Endothelial cell of umbilical vein (primary cell): ENCODE measurements around the gene ZNF407. TPM values are rescaled to one million over a fixed set of nuclear protein-coding genes. Genes with fewer than 3 reads are reported as not detected.

Experiments used
- BruUV-seq: library from RNA; stranded (reverse); fragments of 400-500 nt; replicated peaks from 2 replicates; lab custom pipeline; 2021; lab: Mats Ljungman, UMichigan
- CTCF ChIA-PET: fragments of 300-600, 350-600 bp; sonication (Branson Sonifier 250); formaldehyde crosslinking; loops from one replicate; lab custom pipeline; 2021; ENCODE audit warnings: antibody characterized with exemption, inconsistent platforms; lab: Charles Lee
- POLR2A ChIA-PET: fragments of 300-600, 350-600 bp; sonication (Branson Sonifier 250); formaldehyde crosslinking; loops from one replicate; lab custom pipeline; 2021; ENCODE audit warnings: antibody characterized with exemption, inconsistent platforms; lab: Charles Lee
- DNase-seq: peaks from one replicate; pipeline ENCODE4 v3.0.0-alpha.2; 2011; ENCODE audit warnings: low read depth, low spot score
- FAIRE-seq: peaks from 2 replicates; lab custom pipeline; 2011; peaks lifted over from hg19 to GRCh38; lab: Jason Lieb, UNC
- H2AFZ ChIP-seq: 2 replicates; pipeline ENCODE4 v1.6.0; 2012; ENCODE audit warnings: low read depth, low read length, control low read depth, inconsistent platforms
- H3K27ac ChIP-seq: 2 replicates; pipeline ENCODE4 v1.5.1; 2011; ENCODE audit warnings: low read depth, mild to moderate bottlenecking, control low read depth, low read length, moderate library complexity; ENCODE audit not compliant: insufficient read depth
- H3K27me3 ChIP-seq, 2 experiments: 2 replicates each; pipeline versions ENCODE4 v1.6.0 to v1.6.1; 2011; ENCODE audit warnings: low read length in 2 of 2, mixed read lengths in 1 of 2; ENCODE audit not compliant: control insufficient read depth in 2 of 2, insufficient read depth in 2 of 2
- H3K36me3 ChIP-seq, 2 experiments: 2 replicates in 1 of 2; 3 replicates in 1 of 2; pipeline ENCODE4 v1.5.1; 2011; ENCODE audit warnings: low read length in 2 of 2, mild to moderate bottlenecking in 1 of 2, moderate library complexity in 1 of 2; ENCODE audit not compliant: control insufficient read depth in 2 of 2, insufficient read depth in 2 of 2; ENCODE audit errors: extremely low read depth in 1 of 2
- H3K4me1 ChIP-seq: 3 replicates; pipeline ENCODE4 v1.5.1; 2011; ENCODE audit warnings: mild to moderate bottlenecking, low read length; ENCODE audit not compliant: control insufficient read depth, insufficient read depth; ENCODE audit errors: extremely low read depth
- H3K4me2 ChIP-seq: 2 replicates; pipeline ENCODE4 v1.6.1; 2011; ENCODE audit warnings: low read length, control low read depth, mixed read lengths; ENCODE audit not compliant: insufficient read depth
- H3K4me3 ChIP-seq, 3 experiments: fragments of 200-600 bp in 1 of 3; sonication (generic), shearing (Covaris generic) in 1 of 3; replicated peaks in 1 of 3; 2 replicates each; pipeline ENCODE4 v1.5.1; 2011 to 2016; ENCODE audit warnings: control low read depth in 3 of 3, low read length in 3 of 3, mild to moderate bottlenecking in 2 of 3, inconsistent platforms in 1 of 3, low read depth in 1 of 3, moderate library complexity in 1 of 3; ENCODE audit not compliant: insufficient read depth in 1 of 3
- H3K79me2 ChIP-seq: 2 replicates; pipeline ENCODE4 v1.6.0; 2012; ENCODE audit warnings: low read length, inconsistent platforms; ENCODE audit not compliant: control insufficient read depth, insufficient read depth
- H3K9ac ChIP-seq: replicated peaks from 2 replicates; pipeline ENCODE3; 2011; ENCODE audit warnings: low read length, control low read depth; ENCODE audit not compliant: insufficient read depth; ENCODE audit errors: extremely low read depth
- H3K9me1 ChIP-seq: replicated peaks from 3 replicates; pipeline ENCODE4 v1.6.0; 2011; ENCODE audit warnings: mild to moderate bottlenecking, low read length; ENCODE audit not compliant: control insufficient read depth, insufficient read depth; ENCODE audit errors: extremely low read depth
- H3K9me3 ChIP-seq: replicated peaks from 2 replicates; pipeline ENCODE4 v1.5.1; 2012; ENCODE audit warnings: low read length, inconsistent platforms; ENCODE audit not compliant: control insufficient read depth, insufficient read depth
- H4K20me1 ChIP-seq: replicated peaks from 2 replicates; pipeline ENCODE3; 2011; ENCODE audit warnings: mild to moderate bottlenecking, low read length; ENCODE audit not compliant: control insufficient read depth, insufficient read depth; ENCODE audit errors: extremely low read depth
- FOS ChIP-seq: IDR thresholded peaks from 2 replicates; pipeline ENCODE4 v1.6.1; 2011; ENCODE audit warnings: mild to moderate bottlenecking, low read length, moderate library complexity, borderline replicate concordance; ENCODE audit not compliant: insufficient read depth
- GATA2 ChIP-seq: IDR thresholded peaks from 2 replicates; pipeline ENCODE4 v1.7.0; 2011; ENCODE audit warnings: low read depth, mild to moderate bottlenecking, moderate library complexity, mixed read lengths, low read length; ENCODE audit not compliant: insufficient read length, insufficient read depth
- MYC ChIP-seq: IDR thresholded peaks from one replicate; pipeline ENCODE4 v1.6.1; 2011; ENCODE audit warnings: mild to moderate bottlenecking, low read depth, low read length
- POLR2AphosphoS5 ChIP-seq: IDR thresholded peaks from 2 replicates; pipeline ENCODE4 v1.6.1; 2012; ENCODE audit warnings: low read depth, mild to moderate bottlenecking, control low read depth, low read length, moderate library complexity; ENCODE audit not compliant: insufficient read depth
- dilution Hi-C: fragments of 300-500 bp; cut with MboI; formaldehyde crosslinking; loops from one replicate; pipeline ENCODE4 v1.15.0; 2019; ENCODE audit warnings: low sequenced_read_pairs; ENCODE audit not compliant: extremely low pct_ligation_motif_present
- intact Hi-C: fragments of 100-400 bp; cut with micrococcal nuclease; formaldehyde crosslinking; loops from one replicate; pipeline ENCODE4 v1.10.0; 2022
- polyA plus RNA-seq, 4 experiments: library from polyadenylated mRNA; depleted of rRNA in 3 of 4; stranded (reverse) in 3 of 4; unstranded in 1 of 4; fragments of >200 nt; gene quantifications; 2 replicates each; pipeline versions ENCODE4 v1.2.1 to v1.2.3, GENCODE V29; 2011 to 2012; ENCODE audit warnings: missing spikeins in 1 of 4
- total RNA-seq: library from RNA; stranded (reverse); gene quantifications from 2 replicates; pipeline ENCODE4 v1.2.3, GENCODE V29; 2021
- TF ChIP-seq, protein P1 (sequence below), 2 donors: IDR thresholded peaks; 1 replicate in 1 of 2; 2 replicates in 1 of 2; pipeline ENCODE4 v1.5.1; 2011; ENCODE audit warnings: low read length in 2 of 2, mild to moderate bottlenecking in 2 of 2, moderate library complexity in 2 of 2, control low read depth in 1 of 2, inconsistent platforms in 1 of 2, low read depth in 1 of 2; ENCODE audit not compliant: insufficient read depth in 1 of 2; ENCODE audit errors: extremely low read depth in 1 of 2

The ZNF407 gene
- total and polyA plus RNA-seq, 2 donors (not counting 3 experiments of a cell fraction or from before 2014, with no cell fraction given) = 3.8 to 20.1 TPM

DNA sequence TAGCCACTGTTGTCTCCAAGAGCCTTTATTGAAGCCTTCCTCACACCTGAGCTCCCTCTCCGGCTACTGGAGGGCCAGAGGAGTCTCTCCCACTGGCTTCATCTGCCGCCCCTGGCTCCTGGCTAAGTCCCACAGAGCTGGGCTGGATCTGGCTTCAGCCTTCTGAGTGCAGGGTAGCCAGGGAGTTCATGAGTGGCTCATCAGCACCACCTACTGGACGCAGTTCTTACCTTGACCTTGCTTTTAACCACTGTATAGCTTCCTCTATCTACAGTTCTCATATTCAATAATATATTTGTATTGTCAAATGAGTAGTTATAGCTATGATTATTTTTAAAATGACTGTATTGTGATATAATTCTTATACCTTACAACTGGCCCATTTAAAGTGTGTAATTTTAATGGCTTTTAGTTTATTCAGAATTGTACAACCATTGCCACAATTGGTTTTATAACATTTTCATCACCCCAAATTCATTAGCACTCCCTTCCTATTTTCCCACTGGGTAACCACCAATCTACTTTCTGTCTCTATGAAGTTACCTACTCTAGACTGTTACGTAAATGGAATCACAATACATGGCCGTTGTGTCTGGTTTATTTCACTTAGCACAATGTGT is 45.6 kb upstream of the ZNF407 start:
- Histone ChIP-seq H3K27me3 (peaks cover 0 to 4% of the 10 kb centered on the region in 2 experiments), H3K27ac (no peak overlapping the region), H3K4me2 (no peak overlapping the region), H3K4me1 (no peaks in the 10 kb centered on the region), H3K9me1 (no peaks in the 10 kb centered on the region), H3K79me2 (no peaks in the 10 kb centered on the region), H4K20me1 (no peaks in the 10 kb centered on the region), H3K4me3 (no peak overlapping the region), H3K36me3 (no peaks in the 10 kb centered on the region), H2AFZ (no peak overlapping the region), H3K9me3 (no peaks in the 10 kb centered on the region), H3K9ac (no peak overlapping the region)
- FAIRE-seq (peak; percentile 87), DNase-seq (peak; percentile 77)
- intact Hi-C loops = loop anchor here (1.0 kb wide), 3 partner anchors 199 to 1797 kb away; no protein-coding TSS in a partner anchor
- dilution Hi-C loops = no loop called here
- POLR2A ChIA-PET = no interaction called here
- no peak for TF ChIP-seq FOS
- TF ChIP-seq, protein P1, sequence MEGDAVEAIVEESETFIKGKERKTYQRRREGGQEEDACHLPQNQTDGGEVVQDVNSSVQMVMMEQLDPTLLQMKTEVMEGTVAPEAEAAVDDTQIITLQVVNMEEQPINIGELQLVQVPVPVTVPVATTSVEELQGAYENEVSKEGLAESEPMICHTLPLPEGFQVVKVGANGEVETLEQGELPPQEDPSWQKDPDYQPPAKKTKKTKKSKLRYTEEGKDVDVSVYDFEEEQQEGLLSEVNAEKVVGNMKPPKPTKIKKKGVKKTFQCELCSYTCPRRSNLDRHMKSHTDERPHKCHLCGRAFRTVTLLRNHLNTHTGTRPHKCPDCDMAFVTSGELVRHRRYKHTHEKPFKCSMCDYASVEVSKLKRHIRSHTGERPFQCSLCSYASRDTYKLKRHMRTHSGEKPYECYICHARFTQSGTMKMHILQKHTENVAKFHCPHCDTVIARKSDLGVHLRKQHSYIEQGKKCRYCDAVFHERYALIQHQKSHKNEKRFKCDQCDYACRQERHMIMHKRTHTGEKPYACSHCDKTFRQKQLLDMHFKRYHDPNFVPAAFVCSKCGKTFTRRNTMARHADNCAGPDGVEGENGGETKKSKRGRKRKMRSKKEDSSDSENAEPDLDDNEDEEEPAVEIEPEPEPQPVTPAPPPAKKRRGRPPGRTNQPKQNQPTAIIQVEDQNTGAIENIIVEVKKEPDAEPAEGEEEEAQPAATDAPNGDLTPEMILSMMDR (IDR thresholded peaks at IDR 0.05; ENCODE audit: extremely low read depth in 1 of 2, insufficient read depth in 1 of 2, low read depth in 1 of 2, low read length in 2 of 2) = peak; percentile 70 to 83
- CTCF ChIA-PET = interaction anchor here (0.6 to 1.6 kb wide), 40 partner anchors 8 to 1799 kb away, joined by 3 to 106 read pairs (median 5); partner anchors contain the start of genes CNDP1 and CNDP2
- BruUV-seq = no TSS peak

GRCh38 chr18:74556126-74556525 is 41.5 kb upstream of the ZNF407 start:
- dilution Hi-C loops (no loop called here), intact Hi-C loops (no loop called here)
- no peak for TF ChIP-seq POLR2AphosphoS5
- TF ChIP-seq MYC = no peak
- TF ChIP-seq, protein P1 (IDR thresholded peaks at IDR 0.05; ENCODE audit: extremely low read depth in 1 of 2, insufficient read depth in 1 of 2, low read depth in 1 of 2, low read length in 2 of 2) = no peak
- TF ChIP-seq GATA2 = no peak
- no peak for TF ChIP-seq FOS
- Histone ChIP-seq H3K9me1 (no peaks in the 10 kb centered on the region), H4K20me1 (no peaks in the 10 kb centered on the region), H3K9me3 (no peaks in the 10 kb centered on the region), H3K27me3 (peaks cover 0 to 4% of the 10 kb centered on the region in 2 experiments), H3K9ac (no peak overlapping the region), H3K4me1 (no peaks in the 10 kb centered on the region), H3K27ac (no peak overlapping the region), H2AFZ (no peak overlapping the region), H3K4me3 (no peak overlapping the region), H3K79me2 (no peaks in the 10 kb centered on the region), H3K36me3 (no peaks in the 10 kb centered on the region), H3K4me2 (no peak overlapping the region)
- DNase-seq (no peak), FAIRE-seq (no peak)
- no TSS peak for BruUV-seq
- ChIA-PET CTCF (interaction anchor here (1.0 kb wide), 1 partner anchor 11 kb away, joined by 4 read pairs; no protein-coding TSS in a partner anchor), POLR2A (no interaction called here)
